Endothelial cell of umbilical vein (primary cell): ENCODE results near the gene SCAANT1. TPM values are rescaled to one million over a fixed set of nuclear protein-coding genes. Genes with fewer than 3 reads are reported as not detected.

Source experiments
- BruUV-seq: library from RNA; stranded (reverse); fragments of 400-500 nt; replicated peaks from 2 replicates; lab custom pipeline; 2021; lab: Mats Ljungman, UMichigan
- CTCF ChIA-PET: fragments of 300-600, 350-600 bp; sonication (Branson Sonifier 250); formaldehyde crosslinking; loops from one replicate; lab custom pipeline; 2021; ENCODE audit warnings: antibody characterized with exemption, inconsistent platforms; lab: Charles Lee
- POLR2A ChIA-PET: fragments of 300-600, 350-600 bp; sonication (Branson Sonifier 250); formaldehyde crosslinking; loops from one replicate; lab custom pipeline; 2021; ENCODE audit warnings: antibody characterized with exemption, inconsistent platforms; lab: Charles Lee
- DNase-seq: peaks from one replicate; pipeline ENCODE4 v3.0.0-alpha.2; 2011; ENCODE audit warnings: low read depth, low spot score
- FAIRE-seq: peaks from 2 replicates; lab custom pipeline; 2011; peaks lifted over from hg19 to GRCh38; lab: Jason Lieb, UNC
- H2AFZ ChIP-seq: 2 replicates; pipeline ENCODE4 v1.6.0; 2012; ENCODE audit warnings: low read depth, low read length, control low read depth, inconsistent platforms
- H3K27ac ChIP-seq: 2 replicates; pipeline ENCODE4 v1.5.1; 2011; ENCODE audit warnings: low read depth, mild to moderate bottlenecking, control low read depth, low read length, moderate library complexity; ENCODE audit not compliant: insufficient read depth
- H3K27me3 ChIP-seq, 2 experiments: 2 replicates each; pipeline versions ENCODE4 v1.6.0 to v1.6.1; 2011; ENCODE audit warnings: low read length in 2 of 2, mixed read lengths in 1 of 2; ENCODE audit not compliant: control insufficient read depth in 2 of 2, insufficient read depth in 2 of 2
- H3K36me3 ChIP-seq, 2 experiments: 2 replicates in 1 of 2; 3 replicates in 1 of 2; pipeline ENCODE4 v1.5.1; 2011; ENCODE audit warnings: low read length in 2 of 2, mild to moderate bottlenecking in 1 of 2, moderate library complexity in 1 of 2; ENCODE audit not compliant: control insufficient read depth in 2 of 2, insufficient read depth in 2 of 2; ENCODE audit errors: extremely low read depth in 1 of 2
- H3K4me1 ChIP-seq: 3 replicates; pipeline ENCODE4 v1.5.1; 2011; ENCODE audit warnings: mild to moderate bottlenecking, low read length; ENCODE audit not compliant: control insufficient read depth, insufficient read depth; ENCODE audit errors: extremely low read depth
- H3K4me2 ChIP-seq: 2 replicates; pipeline ENCODE4 v1.6.1; 2011; ENCODE audit warnings: low read length, control low read depth, mixed read lengths; ENCODE audit not compliant: insufficient read depth
- H3K4me3 ChIP-seq, 3 experiments: fragments of 200-600 bp in 1 of 3; sonication (generic), shearing (Covaris generic) in 1 of 3; replicated peaks in 1 of 3; 2 replicates each; pipeline ENCODE4 v1.5.1; 2011 to 2016; ENCODE audit warnings: control low read depth in 3 of 3, low read length in 3 of 3, mild to moderate bottlenecking in 2 of 3, inconsistent platforms in 1 of 3, low read depth in 1 of 3, moderate library complexity in 1 of 3; ENCODE audit not compliant: insufficient read depth in 1 of 3
- H3K79me2 ChIP-seq: 2 replicates; pipeline ENCODE4 v1.6.0; 2012; ENCODE audit warnings: low read length, inconsistent platforms; ENCODE audit not compliant: control insufficient read depth, insufficient read depth
- H3K9ac ChIP-seq: replicated peaks from 2 replicates; pipeline ENCODE3; 2011; ENCODE audit warnings: low read length, control low read depth; ENCODE audit not compliant: insufficient read depth; ENCODE audit errors: extremely low read depth
- H3K9me1 ChIP-seq: replicated peaks from 3 replicates; pipeline ENCODE4 v1.6.0; 2011; ENCODE audit warnings: mild to moderate bottlenecking, low read length; ENCODE audit not compliant: control insufficient read depth, insufficient read depth; ENCODE audit errors: extremely low read depth
- H3K9me3 ChIP-seq: replicated peaks from 2 replicates; pipeline ENCODE4 v1.5.1; 2012; ENCODE audit warnings: low read length, inconsistent platforms; ENCODE audit not compliant: control insufficient read depth, insufficient read depth
- H4K20me1 ChIP-seq: replicated peaks from 2 replicates; pipeline ENCODE3; 2011; ENCODE audit warnings: mild to moderate bottlenecking, low read length; ENCODE audit not compliant: control insufficient read depth, insufficient read depth; ENCODE audit errors: extremely low read depth
- CTCF ChIP-seq, 2 donors: IDR thresholded peaks; 1 replicate in 1 of 2; 2 replicates in 1 of 2; pipeline ENCODE4 v1.5.1; 2011; ENCODE audit warnings: low read length in 2 of 2, mild to moderate bottlenecking in 2 of 2, moderate library complexity in 2 of 2, control low read depth in 1 of 2, inconsistent platforms in 1 of 2, low read depth in 1 of 2; ENCODE audit not compliant: insufficient read depth in 1 of 2; ENCODE audit errors: extremely low read depth in 1 of 2
- EZH2 ChIP-seq: IDR thresholded peaks from 2 replicates; pipeline ENCODE4 v1.6.1; 2012; ENCODE audit warnings: borderline replicate concordance, low read depth, mild to moderate bottlenecking, moderate library complexity, low read length, inconsistent platforms; ENCODE audit not compliant: severe bottlenecking
- FOS ChIP-seq: IDR thresholded peaks from 2 replicates; pipeline ENCODE4 v1.6.1; 2011; ENCODE audit warnings: mild to moderate bottlenecking, low read length, moderate library complexity, borderline replicate concordance; ENCODE audit not compliant: insufficient read depth
- GATA2 ChIP-seq: IDR thresholded peaks from 2 replicates; pipeline ENCODE4 v1.7.0; 2011; ENCODE audit warnings: low read depth, mild to moderate bottlenecking, moderate library complexity, mixed read lengths, low read length; ENCODE audit not compliant: insufficient read length, insufficient read depth
- JUN ChIP-seq: IDR thresholded peaks from 2 replicates; pipeline ENCODE4 v1.6.1; 2011; ENCODE audit warnings: borderline replicate concordance, low read depth; ENCODE audit not compliant: insufficient read length, insufficient read depth
- MAX ChIP-seq: IDR thresholded peaks from 2 replicates; pipeline ENCODE4 v1.6.1; 2011; ENCODE audit not compliant: insufficient read depth, insufficient read length
- MYC ChIP-seq: IDR thresholded peaks from one replicate; pipeline ENCODE4 v1.6.1; 2011; ENCODE audit warnings: mild to moderate bottlenecking, low read depth, low read length
- POLR2A ChIP-seq: IDR thresholded peaks from 2 replicates; pipeline ENCODE4 v1.6.1; 2012; ENCODE audit warnings: low read depth, mild to moderate bottlenecking, control low read depth, low read length
- POLR2AphosphoS5 ChIP-seq: IDR thresholded peaks from 2 replicates; pipeline ENCODE4 v1.6.1; 2012; ENCODE audit warnings: low read depth, mild to moderate bottlenecking, control low read depth, low read length, moderate library complexity; ENCODE audit not compliant: insufficient read depth
- dilution Hi-C: fragments of 300-500 bp; cut with MboI; formaldehyde crosslinking; loops from one replicate; pipeline ENCODE4 v1.15.0; 2019; ENCODE audit warnings: low sequenced_read_pairs; ENCODE audit not compliant: extremely low pct_ligation_motif_present
- intact Hi-C: fragments of 100-400 bp; cut with micrococcal nuclease; formaldehyde crosslinking; loops from one replicate; pipeline ENCODE4 v1.10.0; 2022
- polyA plus RNA-seq, 4 experiments: library from polyadenylated mRNA; depleted of rRNA in 3 of 4; stranded (reverse) in 3 of 4; unstranded in 1 of 4; fragments of >200 nt; gene quantifications; 2 replicates each; pipeline versions ENCODE4 v1.2.1 to v1.2.3, GENCODE V29; 2011 to 2012; ENCODE audit warnings: missing spikeins in 1 of 4
- total RNA-seq: library from RNA; stranded (reverse); gene quantifications from 2 replicates; pipeline ENCODE4 v1.2.3, GENCODE V29; 2021

Gene SCAANT1
- total and polyA plus RNA-seq, 2 donors (not counting 3 experiments of a cell fraction or from before 2014, with no cell fraction given): not detected

DNA sequence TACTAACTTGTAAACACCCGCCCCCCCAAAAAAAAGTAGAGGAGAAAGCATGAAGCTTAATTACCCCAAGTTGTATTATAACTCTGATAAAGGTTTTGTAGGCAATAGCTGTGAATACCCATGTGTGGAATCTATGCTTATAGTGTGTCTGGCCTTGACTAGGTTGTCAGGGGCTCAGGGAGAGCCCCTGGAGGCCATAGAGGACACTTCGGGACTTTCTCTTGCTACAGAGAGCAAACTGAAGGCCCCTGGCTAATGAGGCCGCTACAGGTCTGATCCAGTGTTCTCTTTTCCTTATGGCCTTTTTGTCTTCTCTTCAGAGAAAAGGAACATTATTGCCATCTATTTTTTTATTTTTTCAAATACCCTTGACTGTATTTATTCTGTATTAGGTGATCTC lies 19.1 kb upstream of the SCAANT1 start:
- Histone ChIP-seq H3K36me3 (peaks cover 2 to 4% of the 10 kb centered on the region in 2 experiments), H3K9me3 (no peaks in the 10 kb centered on the region), H3K9ac (no peak overlapping the region), H3K79me2 (peaks cover 74% of the 10 kb centered on the region), H3K4me2 (no peak overlapping the region), H3K9me1 (no peaks in the 10 kb centered on the region), H3K4me1 (peaks cover 12% of the 10 kb centered on the region), H3K27ac (no peak overlapping the region), H4K20me1 (peaks cover 13% of the 10 kb centered on the region), H3K4me3 (no peak overlapping the region), H2AFZ (no peak overlapping the region), H3K27me3 (no peaks in the 10 kb centered on the region)
- FAIRE-seq (no peak), DNase-seq (no peak)
- dilution Hi-C loops (no loop called here), intact Hi-C loops (no loop called here)
- ChIA-PET POLR2A (no interaction called here), CTCF (no interaction called here)
- no peak for TF ChIP-seq MYC
- TF ChIP-seq POLR2A: no peak
- TF ChIP-seq GATA2: no peak
- TF ChIP-seq EZH2: no peak
- no peak for TF ChIP-seq CTCF (IDR thresholded peaks at IDR 0.05; ENCODE audit: extremely low read depth in 1 of 2, insufficient read depth in 1 of 2, low read depth in 1 of 2, low read length in 2 of 2)
- no peak for TF ChIP-seq JUN
- no peak for TF ChIP-seq MAX
- no peak for TF ChIP-seq FOS
- TF ChIP-seq POLR2AphosphoS5: no peak
- no TSS peak for BruUV-seq
